K562 (cell line): ENCODE data around the gene NAV2. TPM values are rescaled to one million over a fixed set of nuclear protein-coding genes. Genes with fewer than 3 reads are reported as not detected.

Experiments used
- ATAC-seq: fragments of 200-7000 bp; cut with Tn5 transposase; 3 replicates; pipeline ENCODE4 v1.9.1; 2020; ENCODE audit warnings: moderate library complexity
- BruUV-seq: library from RNA; stranded (reverse); fragments of 400-500 nt; replicated peaks from 2 replicates; lab custom pipeline; 2021; lab: Mats Ljungman, UMichigan
- CTCF ChIA-PET: fragments of 300-600 bp; formaldehyde crosslinking; extraction: SDS; loops from one replicate; lab custom pipeline; 2021; ENCODE audit warnings: low intra/inter-chr PET ratio; lab: Yijun Ruan, JAX
- POLR2A ChIA-PET: fragments of 300-600, 350-650 bp; sonication (Branson Sonifier 250); formaldehyde crosslinking; extraction: SDS; loops from one replicate; lab custom pipeline; 2021; ENCODE audit warnings: antibody characterized with exemption, inconsistent platforms; lab: Yijun Ruan, JAX
- DNase-seq, 4 experiments: peaks; one replicate each; pipeline versions ENCODE4 v3.0.0 to v3.0.0-alpha.2; 2011 to 2018; ENCODE audit warnings: low spot score in 3 of 4, mixed read lengths in 3 of 4; ENCODE audit errors: extremely low read depth in 1 of 4
- FAIRE-seq: peaks from 2 replicates; lab custom pipeline; 2011; peaks lifted over from hg19 to GRCh38; lab: Jason Lieb, UNC
- H2AFZ ChIP-seq: 2 replicates; pipeline ENCODE4 v1.6.0; 2011; ENCODE audit warnings: low read depth, low read length, control low read depth, inconsistent platforms
- H3K27ac ChIP-seq: fragments of 200-600 bp; 3 replicates; pipeline ENCODE4 v1.8.0; 2011; ENCODE audit warnings: low read depth, mild to moderate bottlenecking, control low read depth, inconsistent platforms, low read length, moderate library complexity, mixed read lengths; ENCODE audit errors: extremely low read depth
- H3K27me3 ChIP-seq, 2 experiments: fragments of 300-600 bp in 1 of 2; 2 replicates in 1 of 2; 3 replicates in 1 of 2; pipeline versions ENCODE4 v1.6.0 to v1.8.0; 2011; ENCODE audit warnings: inconsistent platforms in 2 of 2, low read length in 2 of 2, mild to moderate bottlenecking in 1 of 2, mixed read lengths in 1 of 2, moderate library complexity in 1 of 2; ENCODE audit not compliant: control insufficient read depth in 2 of 2, insufficient read depth in 2 of 2
- H3K36me3 ChIP-seq: fragments of 300-600 bp; 3 replicates; pipeline ENCODE4 v1.8.0; 2011; ENCODE audit warnings: mild to moderate bottlenecking, low read length, inconsistent platforms; ENCODE audit not compliant: control insufficient read depth, insufficient read depth
- H3K4me1 ChIP-seq, 2 experiments: fragments of 200-600 bp in 1 of 2; replicated peaks in 1 of 2; 2 replicates in 1 of 2; 3 replicates in 1 of 2; pipeline versions ENCODE4 v1.5.1 to v1.8.0; 2011; ENCODE audit warnings: inconsistent platforms in 2 of 2, low read length in 2 of 2, mild to moderate bottlenecking in 1 of 2, mixed read lengths in 1 of 2, moderate library complexity in 1 of 2; ENCODE audit not compliant: control insufficient read depth in 2 of 2, insufficient read depth in 2 of 2
- H3K4me2 ChIP-seq: 2 replicates; pipeline ENCODE4 v1.6.1; 2011; ENCODE audit warnings: low read length, control low read depth, inconsistent platforms, mixed read lengths; ENCODE audit not compliant: insufficient read depth
- H3K4me3 ChIP-seq: fragments of 200-600 bp; sonication (generic), shearing (Covaris generic); 2 replicates; pipeline ENCODE4 v1.5.1; 2016; ENCODE audit warnings: control low read depth, inconsistent platforms
- H3K79me2 ChIP-seq: fragments of 200-600 bp; 3 replicates; pipeline ENCODE4 v1.8.0; 2011; ENCODE audit warnings: low read length, inconsistent platforms; ENCODE audit not compliant: control insufficient read depth, insufficient read depth
- H3K9ac ChIP-seq, 2 experiments: 2 replicates each; pipeline versions ENCODE4 v1.6.0 to v1.6.1; 2011; ENCODE audit warnings: low read depth in 2 of 2, low read length in 2 of 2, control low read depth in 1 of 2, inconsistent platforms in 1 of 2, mild to moderate bottlenecking in 1 of 2, mixed read lengths in 1 of 2; ENCODE audit not compliant: insufficient read depth in 1 of 2
- H3K9me1 ChIP-seq: one replicate; pipeline ENCODE4 v1.6.0; 2011; ENCODE audit warnings: inconsistent platforms, mild to moderate bottlenecking, low read length, moderate library complexity; ENCODE audit not compliant: control insufficient read depth, insufficient read depth
- H3K9me3 ChIP-seq: replicated peaks from 2 replicates; pipeline ENCODE4 v1.5.1; 2011; ENCODE audit warnings: low read depth, low read length, inconsistent platforms; ENCODE audit not compliant: control insufficient read depth, insufficient read depth
- H4K20me1 ChIP-seq: replicated peaks from 2 replicates; pipeline ENCODE4 v1.6.1; 2011; ENCODE audit warnings: low read length, inconsistent platforms, mixed read lengths; ENCODE audit not compliant: control insufficient read depth, insufficient read depth
- CEBPB ChIP-seq: fragments of 450-650 bp; IDR thresholded peaks from 2 replicates; pipeline ENCODE4 v1.6.1; 2016; ENCODE audit warnings: missing genetic modification characterization, missing compliant biosample characterization
- CGGBP1 ChIP-seq: fragments of 250-450 bp; sonication (Bioruptor Pico); IDR thresholded peaks from 2 replicates; pipeline ENCODE4 v1.9.0; 2021; ENCODE audit warnings: mild to moderate bottlenecking
- E2F5 ChIP-seq: sonication (generic); formaldehyde crosslinking; IDR thresholded peaks from 2 replicates; pipeline ENCODE4 v1.8.0; 2022; ENCODE audit warnings: mild to moderate bottlenecking, missing genetic modification reagents
- EP400 ChIP-seq: fragments of 450-650 bp; IDR thresholded peaks from 2 replicates; pipeline ENCODE4 v1.6.1; 2017; ENCODE audit warnings: antibody characterized with exemption, mild to moderate bottlenecking, moderate library complexity
- GTF2A2 ChIP-seq: IDR thresholded peaks from 2 replicates; pipeline ENCODE4 v1.6.1; 2016; ENCODE audit warnings: mild to moderate bottlenecking, missing genetic modification characterization, missing compliant biosample characterization
- NR4A1 ChIP-seq, 2 experiments: fragments of 250-450 bp in 1 of 2; fragments of 450-650 bp in 1 of 2; sonication (Bioruptor Pico) in 1 of 2; IDR thresholded peaks; 2 replicates each; pipeline versions ENCODE4 v1.4.0 to v1.6.1; 2016 to 2020; ENCODE audit warnings: mild to moderate bottlenecking in 2 of 2, missing compliant biosample characterization in 1 of 2, missing genetic modification characterization in 1 of 2, moderate library complexity in 1 of 2
- RBM22 ChIP-seq: fragments of 200-400 bp; formaldehyde crosslinking; IDR thresholded peaks from 2 replicates; pipeline ENCODE4 v1.6.1; 2018; ENCODE audit warnings: low read length, low read depth; ENCODE audit not compliant: poor library complexity, severe bottlenecking
- RNF2 ChIP-seq: sonication (generic); IDR thresholded peaks from 2 replicates; pipeline ENCODE4 v1.6.1; 2016
- TGIF2 ChIP-seq: sonication (generic); formaldehyde crosslinking; IDR thresholded peaks from 2 replicates; pipeline ENCODE4 v1.8.1; 2022; ENCODE audit warnings: mild to moderate bottlenecking, missing genetic modification reagents, moderate library complexity
- ZNF3 ChIP-seq: fragments of 250-450 bp; sonication (Bioruptor Pico); IDR thresholded peaks from 2 replicates; pipeline ENCODE4 v1.5.0; 2021; ENCODE audit warnings: mild to moderate bottlenecking, moderate library complexity
- ZNF324 ChIP-seq: fragments of 250-450 bp; sonication (Bioruptor Pico); IDR thresholded peaks from 2 replicates; pipeline ENCODE4 v1.4.0; 2020; ENCODE audit warnings: mild to moderate bottlenecking
- ZNF354B ChIP-seq: fragments of 250-450 bp; sonication (Bioruptor Pico); IDR thresholded peaks from 2 replicates; pipeline ENCODE4 v1.4.0; 2020
- WGBS: fragments of 100-300 bp; shearing (Covaris generic); methylation state at CpG from one replicate; pipeline ENCODE4 v1.1.6; 2016; ENCODE audit warnings: low coverage, mixed read lengths; ENCODE audit not compliant: insufficient coverage; ENCODE audit errors: missing lambda C conversion rate; 5-methylcytosine and 5-hydroxymethylcytosine counted together
- in situ Hi-C: fragments of 300-500 bp; cut with MboI; formaldehyde crosslinking; loops from 4 replicates; pipeline ENCODE4 v1.15.0; 2018; ENCODE audit warnings: inconsistent platforms, mixed read lengths
- intact Hi-C: fragments of 100-400 bp; cut with micrococcal nuclease; formaldehyde crosslinking; loops from 2 replicates; pipeline ENCODE4 v1.14.2; 2022
- polyA plus RNA-seq, 8 experiments: library from polyadenylated mRNA; depleted of rRNA in 4 of 8; stranded (reverse) in 5 of 8; unstranded in 3 of 8; fragments of >200 nt; fragmentation: Nextera tagmentation in 2 of 8; fragmentation: Illumina TruSeq in 1 of 8; extraction: Ambion mirVana in 2 of 8; extraction: Trizol in 1 of 8; gene quantifications; 2 replicates each; pipeline versions ENCODE4 v1.2.1 to v1.2.3, GENCODE V29; 2011 to 2014; ENCODE audit warnings: inconsistent platforms in 1 of 8, missing spikeins in 1 of 8
- total RNA-seq, 7 experiments: library from RNA; depleted of rRNA in 6 of 7; stranded (reverse); fragments of >200 nt in 6 of 7; fragmentation: Illumina TruSeq in 2 of 7; extraction: Trizol in 2 of 7; gene quantifications; 2 replicates each; pipeline versions ENCODE4 v1.2.1 to v1.2.3, GENCODE V29; 2011 to 2021; ENCODE audit warnings: low replicate concordance in 1 of 7
- TF ChIP-seq, protein P1 (sequence below): fragments of 250-450 bp; sonication (Bioruptor Pico); IDR thresholded peaks from 2 replicates; pipeline ENCODE4 v1.4.0; 2020; ENCODE audit warnings: mild to moderate bottlenecking, moderate library complexity
- TF ChIP-seq, protein P2 (sequence below): fragments of 450-650 bp; IDR thresholded peaks from 2 replicates; pipeline ENCODE4 v1.6.1; 2014; ENCODE audit warnings: low read depth, mild to moderate bottlenecking, moderate library complexity, borderline replicate concordance
- TF ChIP-seq, protein P3 (sequence below): sonication (generic); formaldehyde crosslinking; IDR thresholded peaks from 2 replicates; pipeline ENCODE4 v1.8.0; 2023; ENCODE audit warnings: mild to moderate bottlenecking, missing genetic modification reagents

The NAV2 gene
- total and polyA plus RNA-seq, 9 of the 15 experiments (the other 6 are each of a cell fraction or from before 2014, with no cell fraction given) = 0.03 to 0.35 (median 0.05) TPM

DNA sequence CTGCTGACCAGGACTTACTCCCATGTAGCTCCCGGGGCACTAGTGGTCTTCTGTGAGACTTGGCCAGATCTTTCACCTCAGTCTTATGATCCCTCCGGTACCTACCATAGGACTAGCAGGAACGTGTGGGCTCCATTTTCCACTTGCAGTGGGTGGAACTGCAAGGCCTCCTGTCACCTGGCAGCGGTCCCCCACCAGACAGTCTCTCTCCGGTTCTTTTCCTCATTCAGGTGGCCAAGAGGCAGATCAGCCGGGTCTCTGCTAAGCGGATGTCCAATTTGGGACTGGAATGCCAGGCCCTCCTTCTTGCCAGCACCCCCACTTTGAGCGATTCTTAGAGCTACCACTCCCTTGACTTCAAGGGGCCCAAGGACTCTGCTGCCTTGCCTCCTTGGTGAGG lies 158.9 kb downstream of the NAV2 start:
- under 1% methylated on average over 8 of the region's 8 CpGs for WGBS
- FAIRE-seq = no peak
- in situ Hi-C loops = no loop called here
- no peak for ATAC-seq
- ChIA-PET POLR2A (interaction anchor here (0.8 kb wide), 1 partner anchor 15 kb away, joined by 3 read pairs; no protein-coding TSS in a partner anchor), CTCF (no interaction called here)
- Histone ChIP-seq H3K27me3 (peaks cover 0 to 4% of the 10 kb centered on the region in 2 experiments; a peak in 1 of 5 replicates), H3K4me3 (no peak overlapping the region), H3K79me2 (no peaks in the 10 kb centered on the region), H3K4me1 (no peaks in the 10 kb centered on the region), H3K4me2 (no peak overlapping the region), H3K36me3 (no peaks in the 10 kb centered on the region), H4K20me1 (no peaks in the 10 kb centered on the region), H3K9me1 (no peaks in the 10 kb centered on the region), H3K9ac (no peak overlapping the region), H3K27ac (no peak overlapping the region), H2AFZ (no peak overlapping the region), H3K9me3 (no peaks in the 10 kb centered on the region)
- BruUV-seq = no TSS peak
- no peak for DNase-seq
- intact Hi-C loops = no loop called here
- TF ChIP-seq EP400 = no peak
- no peak for TF ChIP-seq RNF2
- no peak for TF ChIP-seq E2F5
- TF ChIP-seq RBM22 = no peak
- no peak for TF ChIP-seq ZNF324 (CRISPR knock-in tag)
- TF ChIP-seq CGGBP1 (CRISPR knock-in tag) = no peak
- no peak for TF ChIP-seq CEBPB
- TF ChIP-seq ZNF354B (CRISPR knock-in tag) = no peak
- TF ChIP-seq, protein P1, sequence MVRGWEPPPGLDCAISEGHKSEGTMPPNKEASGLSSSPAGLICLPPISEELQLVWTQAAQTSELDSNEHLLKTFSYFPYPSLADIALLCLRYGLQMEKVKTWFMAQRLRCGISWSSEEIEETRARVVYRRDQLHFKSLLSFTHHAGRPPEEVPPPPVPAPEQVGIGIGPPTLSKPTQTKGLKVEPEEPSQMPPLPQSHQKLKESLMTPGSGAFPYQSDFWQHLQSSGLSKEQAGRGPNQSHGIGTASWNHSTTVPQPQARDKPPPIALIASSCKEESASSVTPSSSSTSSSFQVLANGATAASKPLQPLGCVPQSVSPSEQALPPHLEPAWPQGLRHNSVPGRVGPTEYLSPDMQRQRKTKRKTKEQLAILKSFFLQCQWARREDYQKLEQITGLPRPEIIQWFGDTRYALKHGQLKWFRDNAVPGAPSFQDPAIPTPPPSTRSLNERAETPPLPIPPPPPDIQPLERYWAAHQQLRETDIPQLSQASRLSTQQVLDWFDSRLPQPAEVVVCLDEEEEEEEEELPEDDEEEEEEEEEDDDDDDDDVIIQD (CRISPR knock-in tag) = no peak
- TF ChIP-seq, protein P2, sequence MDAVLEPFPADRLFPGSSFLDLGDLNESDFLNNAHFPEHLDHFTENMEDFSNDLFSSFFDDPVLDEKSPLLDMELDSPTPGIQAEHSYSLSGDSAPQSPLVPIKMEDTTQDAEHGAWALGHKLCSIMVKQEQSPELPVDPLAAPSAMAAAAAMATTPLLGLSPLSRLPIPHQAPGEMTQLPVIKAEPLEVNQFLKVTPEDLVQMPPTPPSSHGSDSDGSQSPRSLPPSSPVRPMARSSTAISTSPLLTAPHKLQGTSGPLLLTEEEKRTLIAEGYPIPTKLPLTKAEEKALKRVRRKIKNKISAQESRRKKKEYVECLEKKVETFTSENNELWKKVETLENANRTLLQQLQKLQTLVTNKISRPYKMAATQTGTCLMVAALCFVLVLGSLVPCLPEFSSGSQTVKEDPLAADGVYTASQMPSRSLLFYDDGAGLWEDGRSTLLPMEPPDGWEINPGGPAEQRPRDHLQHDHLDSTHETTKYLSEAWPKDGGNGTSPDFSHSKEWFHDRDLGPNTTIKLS = no peak
- no peak for TF ChIP-seq GTF2A2 (tag)
- TF ChIP-seq, protein P3, sequence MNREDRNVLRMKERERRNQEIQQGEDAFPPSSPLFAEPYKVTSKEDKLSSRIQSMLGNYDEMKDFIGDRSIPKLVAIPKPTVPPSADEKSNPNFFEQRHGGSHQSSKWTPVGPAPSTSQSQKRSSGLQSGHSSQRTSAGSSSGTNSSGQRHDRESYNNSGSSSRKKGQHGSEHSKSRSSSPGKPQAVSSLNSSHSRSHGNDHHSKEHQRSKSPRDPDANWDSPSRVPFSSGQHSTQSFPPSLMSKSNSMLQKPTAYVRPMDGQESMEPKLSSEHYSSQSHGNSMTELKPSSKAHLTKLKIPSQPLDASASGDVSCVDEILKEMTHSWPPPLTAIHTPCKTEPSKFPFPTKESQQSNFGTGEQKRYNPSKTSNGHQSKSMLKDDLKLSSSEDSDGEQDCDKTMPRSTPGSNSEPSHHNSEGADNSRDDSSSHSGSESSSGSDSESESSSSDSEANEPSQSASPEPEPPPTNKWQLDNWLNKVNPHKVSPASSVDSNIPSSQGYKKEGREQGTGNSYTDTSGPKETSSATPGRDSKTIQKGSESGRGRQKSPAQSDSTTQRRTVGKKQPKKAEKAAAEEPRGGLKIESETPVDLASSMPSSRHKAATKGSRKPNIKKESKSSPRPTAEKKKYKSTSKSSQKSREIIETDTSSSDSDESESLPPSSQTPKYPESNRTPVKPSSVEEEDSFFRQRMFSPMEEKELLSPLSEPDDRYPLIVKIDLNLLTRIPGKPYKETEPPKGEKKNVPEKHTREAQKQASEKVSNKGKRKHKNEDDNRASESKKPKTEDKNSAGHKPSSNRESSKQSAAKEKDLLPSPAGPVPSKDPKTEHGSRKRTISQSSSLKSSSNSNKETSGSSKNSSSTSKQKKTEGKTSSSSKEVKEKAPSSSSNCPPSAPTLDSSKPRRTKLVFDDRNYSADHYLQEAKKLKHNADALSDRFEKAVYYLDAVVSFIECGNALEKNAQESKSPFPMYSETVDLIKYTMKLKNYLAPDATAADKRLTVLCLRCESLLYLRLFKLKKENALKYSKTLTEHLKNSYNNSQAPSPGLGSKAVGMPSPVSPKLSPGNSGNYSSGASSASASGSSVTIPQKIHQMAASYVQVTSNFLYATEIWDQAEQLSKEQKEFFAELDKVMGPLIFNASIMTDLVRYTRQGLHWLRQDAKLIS = no peak
- TF ChIP-seq TGIF2 (CRISPR knock-in tag) = no peak
- no peak for TF ChIP-seq ZNF3 (CRISPR knock-in tag)
- no peak for TF ChIP-seq NR4A1 (CRISPR knock-in tag; IDR thresholded peaks at IDR 0.05)
- TF ChIP-seq NR4A1 (tag; IDR thresholded peaks at IDR 0.05) = no peak
